ENCODE data around the gene CAPS. TPM values are rescaled to one million over a fixed set of nuclear protein-coding genes. Genes with fewer than 3 reads are reported as not detected.
"Not testable (repeated sequence)": the region's sequence is repeated elsewhere in the genome, so short reads cannot be mapped to it uniquely, and the experiment has no call there.

CAPS gene
- total RNA-seq, 2 donors from 2014 or later: 9.3 to 15.0 TPM

DNA sequence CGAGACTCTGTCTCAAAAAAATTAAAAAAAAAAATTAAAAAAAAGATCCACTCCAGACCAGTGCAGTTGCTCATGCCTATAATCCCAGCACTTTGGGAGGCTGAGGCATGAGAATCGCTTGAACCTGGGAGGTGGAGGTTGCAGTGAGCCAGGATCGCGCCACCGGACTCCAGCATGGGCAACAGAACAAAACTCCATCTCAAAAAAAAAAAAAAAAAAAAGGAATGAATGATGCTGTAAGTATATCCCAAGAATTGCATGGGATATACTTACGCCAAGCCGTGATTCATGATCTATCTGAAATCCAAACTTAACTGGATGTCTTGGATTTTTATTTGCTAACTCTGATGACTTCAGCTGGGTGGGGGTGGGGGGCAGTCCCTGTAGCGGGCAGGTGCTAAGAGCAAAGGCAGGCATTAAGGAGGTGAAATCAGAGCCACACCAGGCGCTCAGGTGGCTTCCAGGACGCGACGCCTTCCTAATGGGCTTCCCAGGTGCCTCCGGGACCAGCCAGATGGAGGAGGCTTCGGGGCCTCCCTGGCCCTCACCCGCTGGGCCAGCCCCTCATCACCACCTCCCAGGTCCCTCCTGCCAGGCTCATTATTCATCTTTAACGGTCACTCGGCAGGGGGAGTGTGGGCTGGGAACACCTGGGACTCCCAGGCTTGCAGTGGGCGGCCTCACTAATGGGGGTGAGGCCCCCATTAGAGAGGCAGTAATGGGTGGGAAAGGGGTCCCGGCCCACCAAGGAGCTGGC is 32.3 kb upstream of the CAPS start:
- Histone ChIP-seq H3K9me3 (no peaks in the 10 kb centered on the region), H3K27me3 (no peaks in the 10 kb centered on the region), H3K9ac (ENCODE audit: low read depth in 2 of 2, low read length in 2 of 2) (no peak overlapping the region), H3K4me1 (no peaks in the 10 kb centered on the region), H3K27ac (no peak overlapping the region), H3K4me3 (no peak overlapping the region), H3K36me3 (no peaks in the 10 kb centered on the region)
- intact Hi-C loops (cut with DNase I): no loop called here
- TF ChIP-seq, protein P1, sequence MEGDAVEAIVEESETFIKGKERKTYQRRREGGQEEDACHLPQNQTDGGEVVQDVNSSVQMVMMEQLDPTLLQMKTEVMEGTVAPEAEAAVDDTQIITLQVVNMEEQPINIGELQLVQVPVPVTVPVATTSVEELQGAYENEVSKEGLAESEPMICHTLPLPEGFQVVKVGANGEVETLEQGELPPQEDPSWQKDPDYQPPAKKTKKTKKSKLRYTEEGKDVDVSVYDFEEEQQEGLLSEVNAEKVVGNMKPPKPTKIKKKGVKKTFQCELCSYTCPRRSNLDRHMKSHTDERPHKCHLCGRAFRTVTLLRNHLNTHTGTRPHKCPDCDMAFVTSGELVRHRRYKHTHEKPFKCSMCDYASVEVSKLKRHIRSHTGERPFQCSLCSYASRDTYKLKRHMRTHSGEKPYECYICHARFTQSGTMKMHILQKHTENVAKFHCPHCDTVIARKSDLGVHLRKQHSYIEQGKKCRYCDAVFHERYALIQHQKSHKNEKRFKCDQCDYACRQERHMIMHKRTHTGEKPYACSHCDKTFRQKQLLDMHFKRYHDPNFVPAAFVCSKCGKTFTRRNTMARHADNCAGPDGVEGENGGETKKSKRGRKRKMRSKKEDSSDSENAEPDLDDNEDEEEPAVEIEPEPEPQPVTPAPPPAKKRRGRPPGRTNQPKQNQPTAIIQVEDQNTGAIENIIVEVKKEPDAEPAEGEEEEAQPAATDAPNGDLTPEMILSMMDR (IDR thresholded peaks at IDR 0.05): no peak
- no peak for DNase-seq

DNA sequence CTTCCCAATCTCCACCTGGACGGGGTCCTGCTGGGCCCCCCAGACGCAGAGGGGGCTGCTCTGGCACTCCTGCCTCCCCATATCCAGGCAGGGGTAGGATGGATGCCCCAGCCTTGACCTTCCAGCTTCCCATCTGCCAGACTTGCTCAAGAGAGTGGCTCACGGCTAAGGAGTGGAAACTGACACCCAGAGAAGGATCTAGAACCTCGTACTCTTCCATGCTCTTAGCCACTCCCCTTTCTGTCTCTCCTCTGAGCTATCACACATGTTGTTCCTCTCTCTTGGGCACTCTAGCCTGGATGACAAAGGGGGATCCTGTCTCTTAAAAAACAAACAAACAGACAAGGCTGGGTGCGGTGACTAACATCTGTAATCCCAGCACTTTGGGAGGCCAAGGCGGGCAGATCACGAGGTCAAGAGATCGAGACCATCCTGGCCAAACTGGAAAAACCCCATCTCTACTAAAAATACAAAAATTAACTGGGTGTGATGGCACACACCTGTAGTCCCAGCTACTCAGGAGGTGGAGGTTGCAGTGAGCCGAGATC is 31.6 kb upstream of the CAPS start:
- Histone ChIP-seq H3K9me3 (no peaks in the 10 kb centered on the region), H3K4me1 (no peaks in the 10 kb centered on the region), H3K27me3 (no peaks in the 10 kb centered on the region), H3K27ac (no peak overlapping the region), H3K4me3 (no peak overlapping the region), H3K9ac (ENCODE audit: low read depth in 2 of 2, low read length in 2 of 2) (no peak overlapping the region), H3K36me3 (no peaks in the 10 kb centered on the region)
- DNase-seq: no peak
- TF ChIP-seq, protein P1 (IDR thresholded peaks at IDR 0.05): no peak
- intact Hi-C loops (cut with DNase I): no loop called here

DNA sequence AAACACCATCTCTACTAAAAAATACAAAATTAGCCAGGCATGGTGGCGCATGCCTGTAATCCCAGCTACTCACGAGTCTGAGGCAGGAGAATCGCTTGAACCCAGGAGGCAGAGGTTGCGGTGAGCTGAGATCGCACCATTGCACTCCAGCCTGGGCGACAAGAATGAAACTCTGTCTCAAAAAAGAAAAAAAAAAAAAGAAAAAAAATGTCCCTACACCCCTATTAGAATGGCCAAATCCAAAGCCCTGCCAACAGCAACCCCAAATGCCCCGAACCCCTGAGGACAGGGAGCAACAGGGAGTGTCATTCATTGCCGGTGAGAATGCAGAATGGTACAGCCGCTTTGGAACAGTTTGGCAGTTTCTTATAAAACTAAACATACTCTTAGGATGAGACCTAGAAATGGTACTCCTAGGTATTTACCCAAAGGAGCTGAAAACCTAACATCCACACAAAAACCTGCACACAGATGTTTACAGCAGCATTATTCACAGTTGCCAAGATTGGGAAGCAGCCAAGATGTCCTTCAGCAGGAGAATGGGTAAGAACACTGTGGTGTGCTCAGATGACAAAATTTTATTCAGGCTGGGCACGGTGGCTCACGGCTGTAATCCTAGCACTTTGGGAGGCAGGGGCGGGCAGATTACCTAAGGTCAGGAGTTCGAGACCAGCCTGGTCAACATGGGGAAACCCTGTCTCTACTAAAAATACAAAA is 30.7 kb upstream of the CAPS start:
- H3K9ac ChIP-seq (ENCODE audit: low read depth in 2 of 2, low read length in 2 of 2); DNase-seq; H3K4me1 ChIP-seq; H3K4me3 ChIP-seq; intact Hi-C loops (cut with DNase I); H3K9me3 ChIP-seq; H3K36me3 ChIP-seq; H3K27me3 ChIP-seq; H3K27ac ChIP-seq: not testable (repeated sequence)

DNA sequence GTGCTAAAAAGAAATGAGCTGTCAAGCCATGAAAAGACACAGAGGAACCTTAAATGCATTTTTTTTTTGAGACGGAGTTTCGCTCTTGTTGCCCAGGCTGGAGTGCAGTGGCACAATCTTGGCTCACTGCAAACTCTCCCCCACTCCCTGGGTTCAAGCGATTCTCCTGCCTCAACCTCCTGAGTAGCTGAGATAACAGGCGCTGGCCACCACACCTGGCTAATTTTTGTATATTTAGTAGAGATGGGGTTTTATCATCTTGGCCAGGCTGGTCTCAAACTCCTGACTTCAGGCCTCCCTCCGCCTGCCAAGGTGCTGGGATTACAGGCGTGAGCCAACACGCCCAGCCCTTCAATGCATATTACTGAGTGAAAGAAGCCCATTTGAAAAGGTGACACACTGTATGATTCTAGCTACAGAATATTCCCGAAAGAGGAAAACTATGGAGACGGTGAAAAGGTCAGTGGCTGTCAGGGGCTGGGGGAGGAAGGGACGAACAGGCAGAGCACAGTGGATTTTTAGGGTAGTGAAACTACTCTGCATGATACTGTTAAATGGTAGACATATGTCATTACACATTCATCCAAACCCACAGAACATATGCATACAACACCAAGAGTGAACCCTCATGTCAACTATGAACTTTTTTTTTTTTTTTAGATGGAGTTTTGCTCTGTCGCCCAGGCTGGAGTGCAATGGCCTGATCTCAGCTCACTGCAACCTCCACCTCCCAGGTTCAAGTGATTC is 29.8 kb upstream of the CAPS start:
- H3K9me3 ChIP-seq; H3K27me3 ChIP-seq; H3K9ac ChIP-seq (ENCODE audit: low read depth in 2 of 2, low read length in 2 of 2); intact Hi-C loops (cut with DNase I); H3K36me3 ChIP-seq; DNase-seq; H3K4me3 ChIP-seq; H3K4me1 ChIP-seq; H3K27ac ChIP-seq: not testable (repeated sequence)

DNA sequence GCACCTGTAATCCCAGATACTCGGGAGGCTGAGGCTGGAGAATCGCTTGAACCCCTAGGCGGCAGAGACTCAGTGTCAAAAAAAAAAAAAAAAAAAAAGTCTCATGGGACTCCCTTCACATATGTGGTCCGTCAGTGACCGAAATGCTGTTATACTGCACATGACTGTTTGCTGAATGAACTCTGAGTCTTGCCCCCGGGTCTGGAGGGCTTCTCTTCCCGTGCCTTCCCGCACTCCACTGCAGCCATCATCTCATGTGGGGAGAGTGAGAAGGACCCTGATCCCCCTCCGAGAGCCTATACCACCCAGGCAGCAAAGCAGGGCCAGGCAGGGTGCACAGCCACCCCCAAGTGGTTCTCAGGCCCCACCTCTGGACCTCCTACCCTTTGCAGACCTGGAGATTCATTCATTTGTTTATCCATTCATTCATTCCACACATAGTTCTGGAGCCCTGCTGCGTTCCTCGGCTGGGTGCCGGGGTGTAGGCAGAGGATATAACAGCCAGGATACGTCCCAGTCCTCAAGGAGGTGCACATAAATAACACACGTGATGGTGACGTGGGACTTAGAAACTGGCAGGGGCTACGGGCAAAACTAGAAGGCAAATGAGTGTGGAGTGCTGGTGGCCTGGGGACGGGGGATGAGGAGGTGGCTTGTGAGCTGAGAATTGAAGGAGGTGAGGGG is 24.6 kb upstream of the CAPS start:
- no peaks in the 10 kb centered on the region for H3K9me3 ChIP-seq
- TF ChIP-seq, protein P1 (IDR thresholded peaks at IDR 0.05): no peak
- H3K27ac ChIP-seq: no peak overlapping the region
- no peaks in the 10 kb centered on the region for H3K4me1 ChIP-seq
- peaks cover 5% of the 10 kb centered on the region for H3K27me3 ChIP-seq
- H3K9ac ChIP-seq (ENCODE audit: low read depth in 2 of 2, low read length in 2 of 2): peak overlapping the region in 1 of 2 donors; percentile 35
- no peak overlapping the region for H3K4me3 ChIP-seq
- no peak for DNase-seq
- intact Hi-C loops (cut with DNase I): no loop called here
- H3K36me3 ChIP-seq: no peaks in the 10 kb centered on the region

DNA sequence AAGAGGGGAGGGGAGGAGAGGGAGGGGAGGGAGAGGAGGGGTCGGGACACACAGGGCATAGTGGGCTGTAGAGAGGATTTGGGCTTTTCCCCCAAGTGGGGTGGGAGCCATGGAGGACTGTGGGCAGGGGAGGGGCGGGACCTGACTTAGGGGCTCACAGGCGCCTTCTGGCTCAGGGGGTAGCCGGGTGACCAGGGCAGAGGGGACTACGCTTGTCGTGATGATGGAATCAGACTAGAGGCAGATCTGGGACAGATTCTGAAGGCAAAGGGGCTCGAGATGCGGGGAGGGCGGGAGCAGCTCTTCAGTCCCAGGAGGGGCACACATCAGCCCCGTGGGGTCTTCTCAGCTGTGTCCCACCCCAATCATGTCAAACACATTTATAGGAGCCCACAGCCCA is 24.0 kb upstream of the CAPS start:
- H3K36me3 ChIP-seq: no peaks in the 10 kb centered on the region
- no peaks in the 10 kb centered on the region for H3K4me1 ChIP-seq
- DNase-seq: no peak
- TF ChIP-seq, protein P1 (IDR thresholded peaks at IDR 0.05): no peak
- H3K27ac ChIP-seq: no peak overlapping the region
- H3K4me3 ChIP-seq: no peak overlapping the region
- no peak overlapping the region for H3K9ac ChIP-seq (ENCODE audit: low read depth in 2 of 2, low read length in 2 of 2)
- intact Hi-C loops (cut with DNase I): loop anchor here (5.0 kb wide), 1 partner anchor 68 kb away; no protein-coding TSS in a partner anchor
- no peaks in the 10 kb centered on the region for H3K9me3 ChIP-seq
- H3K27me3 ChIP-seq: peaks cover 5% of the 10 kb centered on the region
